Measurements from ENCODE around the gene NPIPA8. TPM values are rescaled to one million over a fixed set of nuclear protein-coding genes. Genes with fewer than 3 reads are reported as not detected.
"Not testable (repeated sequence)": the region's sequence is repeated elsewhere in the genome, so short reads cannot be mapped to it uniquely, and the experiment has no call there.

NPIPA8 gene
- polyA plus RNA-seq, 1 donor: 1.6 TPM

DNA sequence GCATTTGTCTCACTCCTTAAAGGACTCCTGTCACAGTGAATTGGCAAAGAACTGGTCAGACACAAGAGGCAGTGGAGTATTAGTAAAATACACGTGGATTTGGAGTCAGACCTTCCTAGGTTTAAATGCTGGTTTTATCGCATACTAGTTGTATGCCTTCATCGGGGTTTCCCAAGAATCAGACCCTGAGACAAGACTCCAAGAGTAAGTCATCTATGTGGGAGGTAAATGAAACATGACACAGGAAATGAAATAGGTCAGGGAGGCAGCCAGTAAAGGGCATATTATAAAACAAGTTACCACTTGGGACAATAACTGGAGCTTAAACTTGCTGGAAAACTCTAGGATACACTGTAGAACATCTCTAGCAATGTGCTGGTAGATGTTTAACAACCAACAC is 59.8 kb downstream of the NPIPA8 start:
- not testable (repeated sequence) for DNase-seq

DNA sequence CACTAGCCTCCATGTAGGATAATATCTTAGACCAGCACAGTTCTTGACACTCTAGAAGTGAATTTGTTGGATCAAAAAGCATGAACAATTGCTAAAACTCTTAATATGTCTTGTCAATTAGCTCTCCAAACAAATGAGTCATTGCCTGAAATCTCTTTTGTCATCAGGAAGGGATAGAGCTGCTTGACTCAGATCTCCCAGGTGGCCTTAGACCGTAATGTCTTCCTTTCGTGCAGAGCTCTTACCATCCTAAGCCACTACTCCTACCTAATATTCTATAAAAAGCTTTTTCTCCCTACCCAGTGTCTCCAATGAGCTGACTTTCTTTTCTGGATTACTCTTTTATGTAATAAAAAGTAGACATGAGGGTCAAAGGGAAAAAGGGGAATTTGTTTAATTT is 66.4 kb downstream of the NPIPA8 start:
- DNase-seq: not testable (repeated sequence)

Other genes starting within 250 kb of the NPIPA8 start
- gene NOMO2, start 225.4 kb upstream of the NPIPA8 start, polyA plus RNA-seq (ENCODE audit: insufficient read length): 83.8 TPM

All from left kidney (tissue), 2 donors.